Activated CD8-positive, alpha-beta memory T cell treated with anti-CD3 and anti-CD28 coated beads for 36 hours (primary cell): Measurements from ENCODE around the gene VCAN. TPM values are rescaled to one million over a fixed set of nuclear protein-coding genes. Genes with fewer than 3 reads are reported as not detected.

ENCODE experiments used
- CTCF ChIA-PET: fragments of 350-600 bp; sonication (Branson Sonifier 250); formaldehyde crosslinking; loops from one replicate; lab custom pipeline; 2021; ENCODE audit warnings: antibody characterized with exemption; lab: Charles Lee
- POLR2A ChIA-PET: fragments of 350-600 bp; sonication (Branson Sonifier 250); formaldehyde crosslinking; loops from one replicate; lab custom pipeline; 2021; ENCODE audit warnings: antibody characterized with exemption; lab: Charles Lee
- total RNA-seq, 2 experiments: library from RNA; stranded (reverse); gene quantifications; one replicate each; pipeline ENCODE4 v1.2.3, GENCODE V29; 2021

VCAN gene
- total RNA-seq, 2 experiments from 2014 or later: not detected

DNA sequence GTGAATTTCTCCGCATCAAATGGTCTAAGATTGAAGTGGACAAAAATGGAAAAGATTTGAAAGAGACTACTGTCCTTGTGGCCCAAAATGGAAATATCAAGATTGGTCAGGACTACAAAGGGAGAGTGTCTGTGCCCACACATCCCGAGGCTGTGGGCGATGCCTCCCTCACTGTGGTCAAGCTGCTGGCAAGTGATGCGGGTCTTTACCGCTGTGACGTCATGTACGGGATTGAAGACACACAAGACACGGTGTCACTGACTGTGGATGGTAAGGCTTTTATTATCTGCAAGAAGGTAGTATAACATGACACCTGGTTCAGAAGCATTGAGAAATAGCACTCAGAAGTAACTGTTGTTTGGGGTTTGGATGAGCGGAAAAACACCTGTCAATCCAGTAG, 18.7 kb downstream of the VCAN start:
- POLR2A ChIA-PET: no interaction called here
- CTCF ChIA-PET: no interaction called here

- ChIA-PET CTCF (no interaction called here), POLR2A (no interaction called here)
These were observed 20.8 kb downstream of the VCAN start for GRCh38 chr5:83492331-83492730.

DNA sequence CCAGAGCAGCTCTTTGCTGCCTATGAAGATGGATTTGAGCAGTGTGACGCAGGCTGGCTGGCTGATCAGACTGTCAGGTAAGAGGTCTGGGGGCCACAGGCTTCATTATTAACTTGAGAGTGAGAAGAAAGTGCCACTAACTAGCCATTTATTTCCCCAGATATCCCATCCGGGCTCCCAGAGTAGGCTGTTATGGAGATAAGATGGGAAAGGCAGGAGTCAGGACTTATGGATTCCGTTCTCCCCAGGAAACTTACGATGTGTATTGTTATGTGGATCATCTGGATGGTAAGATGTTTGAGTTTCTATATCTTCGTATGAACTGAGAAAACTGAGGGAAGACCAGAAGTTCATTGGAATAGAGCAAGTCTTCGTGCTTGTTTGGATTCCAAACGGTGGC, 22.1 kb downstream of the VCAN start:
- ChIA-PET CTCF (no interaction called here), POLR2A (no interaction called here)

DNA sequence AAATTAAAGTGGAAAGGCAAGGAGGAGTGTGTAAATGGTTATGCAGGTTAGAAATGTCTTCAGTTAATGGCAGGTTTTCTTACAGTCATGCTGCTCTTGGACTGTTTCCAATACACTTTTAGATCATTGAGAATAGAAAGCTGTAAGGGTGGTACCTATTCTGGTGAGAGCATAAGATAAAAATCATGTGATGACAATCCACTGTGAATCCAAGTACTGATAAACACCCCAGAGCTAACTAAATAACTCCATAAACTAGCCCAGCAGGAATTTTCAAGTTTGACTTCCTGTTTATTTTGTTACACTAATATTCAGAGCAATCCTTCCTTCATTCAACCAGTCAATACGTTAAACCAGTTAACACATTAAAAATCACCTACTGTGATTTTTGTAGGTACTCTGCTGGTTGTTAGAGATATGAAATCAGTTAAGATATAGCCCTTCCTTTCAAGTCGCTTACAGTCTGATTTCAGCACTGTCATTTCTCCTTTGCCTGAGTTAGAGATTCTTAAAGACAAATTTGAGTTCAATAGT, 22.6 kb downstream of the VCAN start:
- ChIA-PET POLR2A (no interaction called here), CTCF (no interaction called here)

- CTCF ChIA-PET: no interaction called here
- POLR2A ChIA-PET: no interaction called here
These were observed 23.1 kb downstream of the VCAN start for GRCh38 chr5:83494666-83495065.

GRCh38 chr5:83496626-83497025, 25.1 kb downstream of the VCAN start:
- ChIA-PET CTCF (no interaction called here), POLR2A (no interaction called here)

DNA sequence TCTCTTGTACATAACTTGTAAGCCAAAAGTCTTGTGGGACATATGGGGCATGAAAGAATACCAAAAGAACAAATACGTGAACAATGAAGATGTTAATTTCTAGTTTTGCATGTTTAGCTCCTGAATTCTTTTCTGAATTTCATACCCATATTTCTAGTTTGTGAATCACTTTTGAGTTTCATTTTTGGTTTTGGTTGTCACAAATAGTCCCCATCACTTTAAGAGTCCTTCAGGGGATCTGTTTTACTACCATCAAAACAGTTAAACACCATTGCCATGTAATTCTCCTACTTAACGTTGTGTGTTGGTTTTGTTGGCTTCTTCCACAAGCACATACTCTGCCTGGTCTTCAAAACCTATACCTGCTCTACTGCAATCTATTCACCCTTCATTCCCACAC, 27.0 kb downstream of the VCAN start:
- ChIA-PET POLR2A (no interaction called here), CTCF (no interaction called here)

GRCh38 chr5:83503662-83504061, 32.1 kb downstream of the VCAN start:
- POLR2A ChIA-PET: no interaction called here
- CTCF ChIA-PET: no interaction called here

DNA sequence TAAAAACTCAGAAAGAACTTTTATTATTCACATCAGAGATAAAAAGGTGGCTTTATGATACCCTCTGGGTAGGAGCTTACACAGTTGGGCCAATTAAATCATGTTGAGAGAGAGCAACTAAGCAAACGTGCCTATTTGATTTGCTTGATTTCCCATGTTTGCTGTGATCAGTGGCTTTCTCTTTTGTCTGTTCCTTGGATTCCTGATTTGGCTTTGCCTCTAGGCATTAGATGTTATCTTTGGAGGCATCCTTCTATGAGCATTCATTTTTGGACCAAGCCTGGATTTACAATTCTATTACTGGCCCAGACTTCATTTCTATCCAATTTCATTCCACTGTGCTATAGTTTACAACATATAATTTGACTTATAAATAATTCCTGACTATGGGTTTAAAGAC, 35.9 kb downstream of the VCAN start:
- ChIA-PET POLR2A (no interaction called here), CTCF (no interaction called here)

DNA sequence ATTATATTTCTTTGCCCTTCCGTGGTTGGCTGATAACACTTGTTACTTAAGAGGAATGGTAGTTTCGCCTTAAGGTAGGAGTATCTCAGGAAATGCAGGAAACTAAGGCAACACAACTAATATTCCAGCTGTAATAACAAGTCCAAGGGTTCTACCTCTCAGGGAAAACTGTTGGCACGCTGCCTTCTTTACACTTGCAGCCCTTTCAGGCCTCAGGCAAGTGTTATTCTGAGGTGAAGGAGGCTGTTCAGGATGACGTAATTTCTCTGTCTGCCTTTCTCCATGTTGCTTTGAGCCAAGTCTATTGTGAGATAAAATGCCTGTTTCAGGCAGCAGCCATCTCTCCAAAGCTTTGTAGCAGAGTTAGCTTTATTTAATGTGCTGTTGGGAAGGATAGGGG, 38.0 kb downstream of the VCAN start:
- ChIA-PET POLR2A (no interaction called here), CTCF (no interaction called here)

DNA sequence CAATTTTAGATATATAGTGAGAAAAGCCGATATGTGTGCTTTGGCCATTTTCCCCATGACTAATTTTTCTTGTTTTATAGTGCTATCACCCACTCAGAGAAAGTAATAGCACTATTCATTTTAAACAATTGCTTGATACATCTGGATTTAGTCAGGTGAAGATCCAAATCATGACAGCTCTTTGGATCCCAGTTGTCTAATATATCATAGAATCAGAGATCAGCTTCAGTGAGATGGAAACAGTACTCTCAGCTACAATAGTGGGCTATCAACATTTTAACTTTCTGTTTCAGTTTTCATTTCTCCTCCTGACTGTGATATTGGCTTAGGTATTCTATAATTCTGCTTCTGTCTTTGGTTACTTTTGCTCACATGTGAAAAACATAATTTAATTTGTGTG, 38.7 kb downstream of the VCAN start:
- ChIA-PET POLR2A (no interaction called here), CTCF (no interaction called here)

GRCh38 chr5:83512061-83512745, 40.7 kb downstream of the VCAN start:
- ChIA-PET POLR2A (no interaction called here), CTCF (no interaction called here)

GRCh38 chr5:83513081-83513480, 41.5 kb downstream of the VCAN start:
- CTCF ChIA-PET: no interaction called here
- POLR2A ChIA-PET: no interaction called here

- ChIA-PET POLR2A (no interaction called here), CTCF (no interaction called here)
These were observed 41.9 kb downstream of the VCAN start for GRCh38 chr5:83513491-83513890.

DNA sequence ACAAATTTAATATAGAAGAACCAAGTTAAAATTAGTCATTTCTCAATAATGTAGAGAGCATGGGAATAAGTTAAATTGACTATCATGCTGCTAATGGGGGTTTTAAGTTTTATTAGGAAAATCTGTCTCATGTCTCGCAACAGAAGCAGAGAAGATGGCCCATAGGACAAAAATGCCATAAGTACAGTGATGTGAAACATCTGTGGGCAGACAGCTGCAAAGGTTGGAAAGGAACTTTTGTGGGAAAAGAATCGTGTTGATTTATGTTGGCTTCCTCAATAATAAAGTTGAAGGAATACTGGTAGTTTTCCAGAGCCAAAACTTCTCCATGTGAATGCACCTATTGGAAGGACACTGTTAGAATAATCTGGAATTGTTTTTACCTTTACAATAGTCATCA, 44.8 kb downstream of the VCAN start:
- ChIA-PET CTCF (no interaction called here), POLR2A (no interaction called here)

GRCh38 chr5:83517072-83517687, 45.6 kb downstream of the VCAN start:
- CTCF ChIA-PET: no interaction called here
- POLR2A ChIA-PET: no interaction called here

DNA sequence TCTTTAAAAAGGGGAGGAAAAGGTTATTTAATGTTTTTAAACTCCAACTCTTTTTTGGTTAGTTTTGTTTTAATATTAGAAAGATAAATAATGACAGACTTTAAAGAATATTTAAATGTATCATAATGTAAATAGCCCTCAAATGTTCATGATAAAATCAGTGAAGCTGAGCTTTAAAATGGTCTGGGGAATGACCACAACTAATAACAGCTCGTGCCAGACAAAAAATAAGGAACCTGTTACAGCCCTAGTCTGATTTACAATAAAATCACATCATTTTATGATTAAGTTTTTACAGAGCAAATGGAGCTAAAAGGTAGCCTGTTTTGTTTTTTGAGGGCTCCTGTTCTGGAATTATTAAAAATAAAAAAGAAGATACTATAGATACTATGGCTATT, 46.1 kb downstream of the VCAN start:
- ChIA-PET CTCF (no interaction called here), POLR2A (no interaction called here)

DNA sequence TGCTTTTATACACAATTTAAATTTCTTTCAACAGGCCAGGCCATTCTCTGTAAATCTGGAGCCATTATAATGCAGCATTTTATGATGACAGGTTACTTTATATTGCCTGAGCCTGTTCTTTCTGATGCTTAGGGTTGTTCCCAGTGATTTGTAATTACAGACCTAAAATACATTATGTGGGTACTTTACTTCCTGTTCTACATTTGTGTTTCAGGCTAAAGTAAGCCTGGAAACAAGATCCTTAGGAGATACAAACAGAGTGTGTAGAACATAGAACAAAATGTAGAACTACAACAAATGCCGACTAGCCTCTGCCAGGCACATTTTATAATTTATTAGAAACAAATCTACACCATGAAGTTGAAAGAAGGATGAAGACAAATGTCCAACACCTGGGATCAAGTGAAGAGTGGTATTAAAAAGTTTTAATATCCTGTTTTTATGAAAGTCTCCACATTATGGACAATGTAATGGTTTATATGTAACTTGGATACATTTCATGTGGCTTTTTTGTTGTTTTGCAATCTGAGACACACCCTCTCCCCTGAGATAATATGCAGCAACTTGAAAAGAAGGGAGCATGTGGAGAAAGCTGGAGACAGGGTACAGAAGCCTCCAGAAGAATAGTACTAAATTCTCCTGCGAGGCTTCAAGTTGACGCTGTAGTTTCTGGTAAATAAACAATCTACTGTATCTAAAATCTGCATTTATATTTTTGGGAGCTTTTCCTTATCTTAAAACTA, 46.9 kb downstream of the VCAN start:
- POLR2A ChIA-PET: no interaction called here

GRCh38 chr5:83522446-83522845, 50.9 kb downstream of the VCAN start:
- POLR2A ChIA-PET: no interaction called here

More for the DNA sequence above, 46.9 kb downstream of the VCAN start:
- CTCF ChIA-PET: no interaction called here

GRCh38 chr5:83523929-83524328, 52.4 kb downstream of the VCAN start:
- ChIA-PET POLR2A (no interaction called here), CTCF (no interaction called here)

More at GRCh38 chr5:83522446-83522845, 50.9 kb downstream of the VCAN start:
- CTCF ChIA-PET: no interaction called here

- ChIA-PET POLR2A (no interaction called here), CTCF (no interaction called here)
These were observed 52.8 kb downstream of the VCAN start for GRCh38 chr5:83524345-83524744.
